GM12892 (cell line): Measurements from ENCODE around the gene ALG8.

ENCODE experiments used
- POLR2A ChIP-seq: IDR thresholded peaks from 2 replicates; pipeline ENCODE4 v1.6.1; 2011; ENCODE audit warnings: low read depth, low read length, control low read depth
- POLR2AphosphoS5 ChIP-seq: IDR thresholded peaks from 2 replicates; pipeline ENCODE4 v1.6.1; 2011; ENCODE audit warnings: low read depth, low read length, control low read depth

GRCh38 chr11:78168539-78169477 is 29.4 kb upstream of the ALG8 start:
- no peak for TF ChIP-seq POLR2AphosphoS5
- no peak for TF ChIP-seq POLR2A
